Measurements from ENCODE around the gene ARNT2.

ARNT2 gene

DNA sequence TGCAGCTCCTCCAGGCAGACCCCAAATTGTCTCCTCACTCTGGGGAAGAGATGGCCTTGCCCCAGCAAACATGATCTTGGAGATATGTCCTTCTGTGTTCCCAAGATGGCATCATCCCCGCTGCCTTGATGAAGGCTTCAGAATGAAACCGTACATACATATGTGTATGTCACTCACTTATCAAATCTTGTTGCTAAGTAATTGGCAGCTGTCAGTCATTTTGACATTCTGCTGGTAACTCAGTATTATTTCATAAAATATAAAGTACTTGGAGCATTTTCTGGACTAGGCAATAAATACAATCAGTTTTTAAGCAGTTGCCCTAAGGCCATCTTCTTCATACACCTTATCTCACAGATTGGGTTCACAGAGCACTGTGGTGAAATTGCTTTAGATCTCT, 62.4 kb downstream of the ARNT2 start:
- DNase-seq (ENCODE audit: low read depth in 2 of 2): no peak

DNA sequence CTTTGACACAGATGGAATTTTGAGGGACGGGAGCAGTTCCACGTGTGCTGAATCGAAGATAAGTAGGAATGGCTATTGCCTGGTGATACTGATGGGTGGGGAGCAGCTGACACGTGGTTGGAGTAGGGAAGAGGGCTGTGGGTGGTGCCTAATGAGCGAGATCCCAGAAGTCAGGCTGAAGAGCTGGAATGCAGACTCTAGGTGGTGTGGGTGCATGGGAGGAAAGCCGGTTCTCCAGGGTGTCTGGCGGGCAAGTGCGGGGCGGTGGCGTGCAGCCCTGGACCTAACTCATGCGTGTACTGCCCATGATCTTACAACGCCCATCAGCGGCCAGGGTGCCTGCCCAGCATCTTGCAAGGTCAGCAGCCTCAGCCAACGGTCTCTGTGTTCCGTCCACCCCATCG, 63.1 kb downstream of the ARNT2 start:
- no peak for DNase-seq (ENCODE audit: low read depth in 2 of 2)

DNA sequence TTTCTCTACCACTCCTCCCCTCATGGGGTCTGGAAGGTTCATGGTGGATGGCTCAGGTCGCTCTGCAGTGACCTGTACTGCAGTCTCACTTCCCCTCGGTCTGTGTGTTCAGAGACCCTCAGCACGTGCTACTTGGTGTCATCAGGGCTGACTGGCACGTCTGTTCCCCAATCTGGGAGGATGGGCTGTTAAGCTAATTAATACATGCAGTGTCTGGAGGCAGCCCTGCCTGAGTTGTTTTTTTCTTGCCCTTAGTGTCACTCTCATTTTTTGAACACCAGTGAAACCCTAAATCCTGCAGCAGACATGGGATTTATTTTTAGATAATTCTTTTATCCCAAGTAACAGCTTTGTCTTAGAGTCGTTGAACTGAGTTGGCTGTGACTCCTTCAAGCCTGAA, 64.6 kb downstream of the ARNT2 start:
- no peak for DNase-seq (ENCODE audit: low read depth in 2 of 2)

DNA sequence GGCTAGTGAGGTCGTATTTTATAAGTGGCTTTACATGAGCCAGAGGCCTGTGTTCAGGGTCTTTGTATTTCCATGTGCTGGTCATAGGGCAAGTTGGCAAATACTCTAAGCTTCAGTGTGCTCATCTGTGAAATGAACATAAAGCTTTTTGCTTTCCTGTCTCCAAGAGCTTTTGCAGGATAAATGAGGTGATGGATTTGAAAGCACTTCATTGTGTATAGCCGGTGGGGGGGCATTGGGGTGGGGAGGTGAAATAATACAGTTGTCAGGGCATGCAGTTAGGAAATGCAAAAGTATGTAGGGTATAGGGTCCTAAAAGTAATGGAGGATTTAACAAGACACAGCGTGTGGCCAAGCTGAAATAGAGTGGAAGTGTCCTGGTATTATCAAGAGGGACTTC, 67.7 kb downstream of the ARNT2 start:
- no peak for DNase-seq (ENCODE audit: low read depth in 2 of 2)

DNA sequence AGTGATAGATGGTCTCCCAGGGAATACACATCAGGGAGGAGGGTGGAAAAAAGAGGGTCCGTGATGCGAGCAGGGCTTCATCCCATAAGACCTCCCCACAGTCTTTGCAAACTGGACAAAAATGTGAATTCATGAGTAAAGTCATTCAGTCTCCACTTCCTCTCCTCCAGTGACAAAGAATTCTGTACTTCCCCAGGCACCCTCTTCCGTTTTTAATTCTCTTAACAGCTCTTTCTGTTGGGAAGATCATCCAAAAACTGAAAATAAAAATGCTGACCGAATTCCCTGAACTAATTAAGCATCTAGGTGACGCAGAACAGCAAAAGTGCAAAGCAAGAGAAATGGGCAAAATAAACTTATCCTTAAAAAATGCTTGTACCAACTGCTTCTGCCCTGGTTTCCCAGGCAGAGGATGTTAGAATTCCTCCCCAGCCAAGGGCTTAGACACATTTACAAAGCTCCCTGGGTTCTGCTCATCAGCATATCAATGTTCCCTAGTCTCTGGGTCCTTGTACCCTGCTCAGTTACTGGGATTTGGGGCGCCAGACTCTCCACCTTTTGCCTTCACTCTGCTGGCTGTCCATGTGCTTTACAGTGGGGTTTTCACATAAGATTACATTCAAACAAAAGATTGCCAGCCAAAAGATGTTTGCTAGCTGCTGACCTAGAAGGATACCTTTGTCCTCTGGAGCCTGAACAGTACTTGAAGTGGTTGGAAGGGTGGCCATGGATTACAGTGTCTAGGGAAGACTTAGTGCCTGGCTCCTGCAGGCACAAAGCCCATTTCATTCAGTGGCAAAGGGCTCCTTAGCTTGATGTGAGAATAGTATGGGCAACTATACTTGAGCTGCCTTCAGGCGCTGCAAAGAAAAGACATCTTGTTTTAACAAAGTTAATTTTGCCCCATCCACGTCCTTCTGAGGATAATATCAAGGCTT, 69.4 kb downstream of the ARNT2 start:
- no peak for DNase-seq (ENCODE audit: low read depth in 2 of 2)

DNA sequence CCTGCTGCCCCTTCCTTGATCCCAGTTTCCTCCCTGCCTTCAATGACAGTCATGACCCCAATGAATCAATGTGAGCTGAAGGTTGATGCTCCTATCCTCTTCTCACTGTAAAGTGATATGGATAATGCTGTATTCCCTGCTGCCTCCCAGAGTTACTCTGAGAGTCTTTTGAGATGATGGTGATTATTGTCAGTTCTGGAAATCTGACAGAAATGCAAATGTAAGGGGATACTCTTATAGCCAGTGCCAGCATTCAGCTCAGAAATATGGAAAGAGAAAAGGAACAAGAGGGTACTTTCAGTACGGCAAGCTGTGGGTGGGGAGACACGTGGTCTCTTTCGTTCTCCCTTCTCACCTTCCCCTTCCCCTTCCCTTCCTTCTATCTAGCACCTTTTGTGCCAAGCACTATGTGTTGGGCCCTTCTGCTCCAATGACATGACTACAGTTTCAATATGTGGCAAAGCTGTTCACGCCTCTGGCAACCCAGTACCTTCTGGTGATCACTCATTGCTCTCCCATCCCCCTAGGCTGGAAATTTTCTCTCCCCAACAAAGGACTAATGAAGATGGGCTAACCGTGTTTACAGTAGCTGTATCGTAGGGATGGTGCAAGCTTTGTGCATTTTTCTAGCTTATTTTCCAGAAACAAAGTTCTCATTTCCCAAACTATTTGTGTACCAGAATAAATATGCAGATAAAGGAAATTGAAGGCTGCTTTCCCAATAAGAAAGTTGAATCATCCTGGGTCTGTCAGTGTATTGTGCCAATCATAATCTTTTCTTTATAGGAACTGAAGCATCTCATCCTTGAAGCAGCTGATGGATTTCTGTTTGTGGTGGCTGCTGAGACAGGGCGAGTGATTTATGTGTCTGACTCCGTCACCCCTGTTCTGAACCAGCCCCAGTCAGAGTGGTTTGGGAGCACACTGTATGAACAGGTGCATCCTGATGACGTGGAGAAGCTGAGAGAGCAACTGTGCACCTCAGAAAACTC, 70.3 kb downstream of the ARNT2 start:
- no peak for DNase-seq (ENCODE audit: low read depth in 2 of 2)

DNA sequence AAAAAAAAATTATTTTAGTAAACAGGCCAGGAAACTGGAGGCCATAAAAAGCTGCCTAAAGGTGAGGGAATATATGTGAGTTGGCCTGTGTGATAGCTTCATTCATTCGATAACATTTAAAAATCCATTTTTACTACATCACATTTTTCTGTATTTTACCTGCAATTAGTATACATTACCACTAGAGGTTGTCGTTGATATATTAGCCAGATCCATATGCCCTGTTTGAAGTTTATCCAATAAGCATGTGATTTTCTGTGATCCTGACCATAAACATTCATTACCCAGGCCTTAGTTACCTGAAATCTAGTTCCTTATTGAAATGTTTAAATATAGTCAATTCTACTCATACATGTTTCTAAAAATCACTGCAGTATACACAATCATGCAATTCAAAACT, 71.4 kb downstream of the ARNT2 start:
- no peak for DNase-seq (ENCODE audit: low read depth in 2 of 2)

DNA sequence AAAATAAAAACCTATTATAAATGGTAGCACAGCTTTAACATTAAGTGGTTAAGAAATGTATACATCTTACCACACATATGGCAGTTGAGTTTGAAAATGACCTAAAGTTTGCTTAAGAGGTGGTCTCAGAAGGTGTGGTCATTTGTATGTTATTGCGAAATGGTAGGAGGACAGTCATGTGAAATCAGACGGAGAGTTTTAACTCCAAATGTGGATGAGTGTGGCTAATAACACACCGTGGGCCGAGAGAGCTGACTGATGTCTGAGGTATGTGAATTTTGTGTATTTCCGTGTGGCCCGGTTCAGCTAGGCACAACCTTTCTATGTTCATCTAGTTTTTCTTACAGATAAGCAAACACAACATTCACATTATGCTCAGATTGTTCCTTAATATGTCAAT, 71.9 kb downstream of the ARNT2 start:
- no peak for DNase-seq (ENCODE audit: low read depth in 2 of 2)

DNA sequence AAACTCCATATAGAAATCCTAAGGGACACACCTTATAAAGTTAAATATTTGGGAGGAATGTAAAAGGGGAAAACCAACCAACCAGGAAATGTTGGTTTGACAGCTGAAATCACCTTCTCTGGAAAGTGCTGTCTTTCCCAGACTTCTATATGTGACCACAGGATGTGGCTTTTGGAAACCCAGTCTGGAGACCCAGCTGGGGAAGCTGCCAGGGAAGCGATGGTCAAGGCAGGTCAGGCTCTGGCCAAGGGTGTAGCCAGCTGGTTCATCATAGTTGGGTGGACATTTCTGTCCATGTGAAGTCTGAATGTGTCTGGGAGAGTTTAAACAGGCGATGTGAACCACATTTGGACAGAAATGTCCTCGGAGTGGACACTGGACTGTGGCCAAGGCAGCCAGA, 73.9 kb downstream of the ARNT2 start:
- no peak for DNase-seq (ENCODE audit: low read depth in 2 of 2)

DNA sequence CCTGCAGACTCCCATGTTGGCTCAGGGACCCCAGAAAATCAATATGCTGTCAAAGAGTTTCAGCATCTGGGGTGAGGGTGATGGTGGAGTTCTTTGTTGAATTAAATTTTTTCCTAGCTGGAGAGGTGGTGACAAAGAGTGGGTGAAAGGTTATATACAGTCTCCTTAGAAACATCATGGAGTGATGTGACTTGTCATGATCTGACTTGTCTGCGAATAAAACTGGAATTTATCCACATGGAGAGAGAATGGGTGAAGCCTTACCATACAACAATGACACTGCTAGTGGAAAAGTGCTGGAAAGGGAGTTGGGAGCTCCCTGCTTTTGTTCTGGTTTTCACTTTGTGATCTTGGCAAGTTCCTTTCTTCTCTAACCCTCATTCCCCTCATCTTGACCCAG, 75.0 kb downstream of the ARNT2 start:
- no peak for DNase-seq (ENCODE audit: low read depth in 2 of 2)

DNA sequence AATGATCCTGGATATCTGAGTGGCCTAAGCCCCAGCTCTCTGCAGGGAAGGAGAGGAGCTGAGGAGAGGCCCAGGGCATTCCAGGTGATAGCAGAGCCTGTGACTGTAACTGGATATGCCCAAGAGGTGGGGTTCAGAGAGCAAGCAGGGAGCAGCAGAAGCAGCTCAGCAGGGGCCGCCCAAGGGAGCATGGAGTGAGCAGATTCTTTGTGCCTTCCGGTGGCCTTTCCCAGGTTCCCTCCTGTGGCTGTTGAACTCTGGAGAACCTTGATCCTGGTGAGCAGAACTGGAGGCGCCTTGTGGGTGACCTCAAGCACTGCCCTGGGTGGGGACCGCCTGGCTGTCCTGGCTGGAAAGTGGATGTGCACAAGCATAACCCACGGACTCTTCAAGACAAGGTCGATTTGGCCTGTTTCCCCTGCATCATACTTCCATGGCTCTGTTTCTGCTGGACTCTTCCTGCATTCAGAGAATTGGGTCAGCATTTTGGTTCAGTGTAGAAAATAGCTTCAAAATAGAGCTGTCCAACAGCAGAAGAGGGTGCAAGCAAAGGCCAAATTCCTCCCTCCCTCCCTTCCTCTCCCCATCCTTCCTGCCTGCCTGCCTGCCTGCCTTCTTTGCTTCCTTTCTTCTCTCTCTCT, 76.1 kb downstream of the ARNT2 start:
- no peak for DNase-seq (ENCODE audit: low read depth in 2 of 2)

DNA sequence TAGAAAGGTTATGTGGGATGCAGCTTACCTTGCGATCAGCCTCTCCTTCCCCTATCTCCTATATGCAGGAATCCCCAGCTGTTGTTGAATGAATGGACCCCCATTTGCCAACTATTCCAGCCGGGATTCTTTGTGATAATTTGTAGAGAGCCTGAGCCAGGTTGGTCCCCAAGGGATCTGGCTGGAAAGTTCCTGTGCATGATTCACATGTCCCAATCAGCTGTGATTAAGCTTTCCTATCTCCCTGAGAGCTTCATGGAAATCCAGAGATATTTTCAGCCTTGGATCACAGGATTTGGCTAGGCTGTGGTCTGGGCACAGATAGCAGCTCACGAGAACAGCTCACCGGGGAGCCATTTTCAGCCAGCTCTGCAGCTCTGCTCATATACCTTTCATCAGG, 76.7 kb downstream of the ARNT2 start:
- no peak for DNase-seq (ENCODE audit: low read depth in 2 of 2)

DNA sequence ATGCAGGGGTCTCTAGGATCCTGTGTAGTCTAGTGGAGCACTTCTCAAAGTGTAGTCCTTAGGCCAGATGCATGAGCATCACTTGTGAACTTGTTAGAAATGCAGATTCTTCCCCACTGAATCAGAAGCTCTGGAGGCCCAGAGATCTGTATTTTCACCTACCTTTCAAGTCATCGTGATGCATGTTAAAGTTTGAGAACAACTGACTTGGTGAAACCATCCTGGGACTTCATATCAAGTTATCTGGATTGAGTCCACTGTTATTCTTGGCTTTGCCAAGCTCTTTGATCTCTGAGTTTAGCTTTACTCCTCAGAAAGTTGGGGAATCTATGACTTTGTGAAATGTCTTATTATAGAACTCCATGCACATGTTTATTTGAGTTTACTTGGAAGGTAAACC, 78.5 kb downstream of the ARNT2 start:
- DNase-seq (ENCODE audit: low read depth in 2 of 2): no peak

DNA sequence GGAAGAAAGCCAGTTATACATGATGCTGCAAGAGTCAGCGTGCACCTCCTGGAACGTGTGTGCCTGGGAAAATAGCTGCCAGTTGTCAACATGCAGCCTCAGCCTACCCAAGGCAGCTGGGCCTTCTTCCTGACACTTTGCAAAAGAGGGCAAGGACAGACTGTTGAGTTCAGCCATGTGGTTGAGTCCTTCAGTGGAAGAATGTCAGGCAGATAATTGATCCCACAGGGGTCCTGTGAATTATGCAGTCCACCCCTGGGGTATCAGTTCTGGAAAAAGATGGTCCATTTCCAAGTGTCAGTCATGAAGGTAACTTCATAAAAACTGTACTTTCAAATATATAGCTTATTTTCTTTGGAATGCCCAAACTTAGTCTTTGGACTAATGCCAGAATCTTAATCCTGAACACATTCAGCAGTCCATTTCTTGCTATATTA, 79.6 kb downstream of the ARNT2 start:
- DNase-seq (ENCODE audit: low read depth in 2 of 2): no peak

DNA sequence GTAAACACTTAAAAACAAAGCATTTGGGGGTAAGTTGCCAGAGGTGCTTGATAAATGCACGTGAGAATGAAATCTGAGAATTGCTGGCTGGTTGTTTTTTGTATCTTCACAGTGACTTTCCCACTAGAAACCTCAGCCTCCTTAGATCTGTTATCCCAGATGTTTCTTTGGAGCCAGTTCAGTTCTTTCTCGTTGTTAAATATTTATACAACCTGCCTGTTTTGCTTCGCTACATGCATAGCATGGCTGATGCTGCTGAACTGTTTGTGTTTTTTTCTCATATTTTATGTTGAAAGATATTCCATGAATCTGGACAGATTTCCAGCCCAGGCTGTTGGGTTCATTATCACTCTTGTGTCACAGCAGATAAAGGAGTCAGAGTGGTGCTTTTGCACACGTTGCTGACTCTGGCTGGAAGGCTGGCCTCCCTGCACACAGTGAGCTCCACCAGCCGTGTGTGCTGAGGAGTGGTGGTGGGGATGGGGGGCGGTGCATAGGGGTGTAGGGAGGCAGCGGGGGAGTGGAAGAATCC, 80.2 kb downstream of the ARNT2 start:
- DNase-seq (ENCODE audit: low read depth in 2 of 2): no peak

DNA sequence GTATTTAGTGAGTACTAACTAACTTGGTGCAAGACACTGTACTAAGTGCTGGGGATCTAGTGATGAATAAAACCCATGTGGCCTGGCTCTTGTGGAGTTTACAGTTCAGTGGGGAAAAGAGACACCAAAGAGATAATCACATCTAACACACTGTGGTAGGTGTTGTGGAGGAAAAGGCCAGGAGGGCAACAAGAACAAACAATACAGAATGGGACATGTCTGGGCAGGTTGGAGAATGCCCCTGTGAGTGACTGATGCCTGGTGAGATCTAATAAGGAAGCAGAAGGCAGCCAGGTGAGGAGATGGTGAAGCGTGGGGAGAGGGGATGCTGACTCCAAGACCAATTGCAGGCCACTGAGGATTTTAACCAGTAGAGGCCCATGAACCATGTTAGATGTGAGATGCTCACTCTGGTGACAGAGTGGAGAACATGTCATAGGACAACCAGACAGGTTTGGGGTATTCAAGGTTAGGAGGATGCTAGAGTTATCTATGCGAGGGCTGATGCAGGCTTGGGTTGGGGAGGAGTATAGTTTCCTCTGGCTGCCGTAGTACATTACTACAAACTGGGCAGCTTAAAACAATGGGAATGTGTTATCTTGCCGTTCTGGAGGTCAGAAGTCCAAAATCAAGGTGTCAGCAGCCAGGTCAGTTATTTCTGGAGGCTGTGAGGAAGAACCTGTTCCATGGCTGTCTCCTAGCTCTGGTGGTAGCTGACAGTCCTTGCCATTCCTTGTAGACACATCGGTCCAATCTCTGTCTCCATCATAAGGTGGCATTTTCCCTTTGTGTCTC, 81.4 kb downstream of the ARNT2 start:
- no peak for DNase-seq (ENCODE audit: low read depth in 2 of 2)

DNA sequence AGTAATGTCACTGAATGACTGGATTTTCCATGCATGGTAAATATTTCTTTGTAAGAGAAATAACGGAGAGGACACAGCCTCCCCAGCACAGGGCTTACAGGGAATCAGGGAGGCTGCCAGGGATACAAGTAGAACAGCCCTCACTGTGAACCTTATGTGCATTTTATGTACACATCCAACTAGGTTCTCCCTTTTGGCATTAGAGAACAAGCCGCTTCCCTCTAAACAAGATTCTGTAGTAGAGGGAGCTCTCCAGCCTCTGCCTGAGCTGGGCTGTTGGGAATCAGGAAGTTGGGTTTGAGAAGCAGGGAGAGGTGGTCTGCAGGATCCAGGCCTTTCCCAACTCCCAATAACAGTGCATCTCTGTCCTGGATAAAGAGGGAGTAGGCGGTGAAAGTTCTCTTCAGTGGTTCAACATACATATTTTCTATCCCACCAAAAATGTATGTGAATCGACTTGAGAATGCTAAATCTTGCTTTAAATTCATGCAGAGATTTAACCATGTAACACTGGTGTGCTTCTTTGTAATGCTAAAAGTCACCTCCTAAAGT, 83.7 kb downstream of the ARNT2 start:
- no peak for DNase-seq (ENCODE audit: low read depth in 2 of 2)

DNA sequence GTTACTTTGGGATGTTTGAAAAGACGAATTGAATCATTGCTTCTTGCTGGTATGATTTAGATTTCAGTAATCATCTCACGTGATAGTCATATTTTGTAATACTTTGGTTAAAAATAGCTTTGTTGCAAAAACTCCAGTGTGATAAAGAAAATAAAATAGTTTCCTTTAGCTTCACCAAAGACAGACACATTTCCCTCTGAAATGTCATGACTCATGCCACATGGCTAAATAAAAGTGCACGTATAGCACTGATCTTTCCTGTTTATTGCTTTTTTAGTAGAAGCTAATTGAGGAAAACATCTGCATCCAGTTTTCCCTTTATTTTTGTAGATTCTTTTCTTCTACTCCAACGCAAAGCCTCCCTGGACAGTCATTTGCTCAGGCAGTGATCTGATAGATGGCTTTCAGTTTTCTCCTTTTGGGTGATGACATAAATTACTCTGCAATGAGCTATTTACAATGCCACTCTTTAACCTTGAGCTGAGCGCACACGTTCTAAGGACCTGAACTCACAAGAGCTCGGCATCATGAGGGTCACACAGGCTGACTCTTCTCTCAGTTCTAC, 84.9 kb downstream of the ARNT2 start:
- no peak for DNase-seq (ENCODE audit: low read depth in 2 of 2)

DNA sequence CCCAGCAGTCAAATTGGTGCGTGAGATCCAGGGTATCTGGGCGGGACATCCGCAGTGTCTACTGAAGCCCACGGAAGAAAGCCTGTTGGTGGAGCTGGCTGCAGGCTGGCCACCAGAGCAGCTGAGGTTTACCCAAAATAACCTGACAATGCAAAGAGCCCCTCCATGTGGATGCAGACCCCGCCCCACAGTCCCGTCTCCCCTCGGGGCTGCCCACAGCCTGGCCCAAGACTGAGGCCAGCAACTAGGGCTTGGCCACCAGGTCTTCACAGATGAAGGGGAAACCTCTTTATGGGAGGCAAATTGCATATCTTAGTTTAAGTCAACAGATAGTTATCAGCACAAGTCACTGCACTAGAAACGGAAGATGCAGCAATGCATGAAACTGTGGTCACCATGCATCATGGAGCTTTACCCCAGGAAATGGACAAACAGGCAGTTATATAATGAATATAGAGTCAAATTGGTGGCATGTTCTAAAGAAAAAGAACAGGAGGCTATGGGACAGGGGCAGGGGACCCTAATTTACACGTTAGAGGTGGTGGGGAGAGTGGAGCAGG, 86.3 kb downstream of the ARNT2 start:
- no peak for DNase-seq (ENCODE audit: low read depth in 2 of 2)
